ENCODE measurements around the gene FFAR1. TPM values are rescaled to one million over a fixed set of nuclear protein-coding genes. Genes with fewer than 3 reads are reported as not detected.
"Not testable (repeated sequence)": the region's sequence is repeated elsewhere in the genome, so short reads cannot be mapped to it uniquely, and the experiment has no call there.

The FFAR1 gene
- total and polyA plus RNA-seq, 3 donors from 2014 or later = 0.26 to 0.81 (median 0.31) TPM

DNA sequence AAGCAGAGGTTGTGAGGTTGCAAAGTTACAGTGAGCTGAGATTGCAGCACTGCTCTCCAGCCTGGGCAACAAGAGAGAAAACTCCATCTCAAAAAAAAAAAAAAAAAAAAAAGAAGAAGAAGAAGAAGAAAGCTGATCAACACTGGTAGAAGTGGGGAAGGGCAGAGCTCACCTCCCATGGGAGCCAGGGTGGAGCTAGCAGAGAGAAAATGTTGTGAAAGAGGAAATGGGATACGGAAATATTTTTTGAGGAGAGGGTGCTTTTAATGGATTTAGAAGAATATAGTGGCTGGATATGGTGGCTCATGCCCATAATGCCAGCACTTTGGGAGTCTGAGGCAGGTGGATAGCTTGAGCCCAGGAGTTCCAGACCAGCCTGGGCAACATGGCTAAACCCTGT lies 30.0 kb downstream of the FFAR1 start:
- WGBS, 2 donors = 75 to 76% methylated on average over 1 of the region's 1 CpG
- Histone ChIP-seq H3K27me3 (no peaks in the 10 kb centered on the region), H3K27ac (no peak overlapping the region), H3K36me3 (ENCODE audit: low read depth, missing control alignments) (no peaks in the 10 kb centered on the region), H3K4me1 (no peaks in the 10 kb centered on the region), H3K4me3 (no peak overlapping the region), H3K9me3 (no peaks in the 10 kb centered on the region)
- intact Hi-C loops (cut with DNase I; ENCODE audit: low total_unique reads) = no loop called here
- TF ChIP-seq POLR2A (IDR thresholded peaks at IDR 0.05) = no peak
- no peak for TF ChIP-seq CTCF (IDR thresholded peaks at IDR 0.05)
- no peak for DNase-seq

DNA sequence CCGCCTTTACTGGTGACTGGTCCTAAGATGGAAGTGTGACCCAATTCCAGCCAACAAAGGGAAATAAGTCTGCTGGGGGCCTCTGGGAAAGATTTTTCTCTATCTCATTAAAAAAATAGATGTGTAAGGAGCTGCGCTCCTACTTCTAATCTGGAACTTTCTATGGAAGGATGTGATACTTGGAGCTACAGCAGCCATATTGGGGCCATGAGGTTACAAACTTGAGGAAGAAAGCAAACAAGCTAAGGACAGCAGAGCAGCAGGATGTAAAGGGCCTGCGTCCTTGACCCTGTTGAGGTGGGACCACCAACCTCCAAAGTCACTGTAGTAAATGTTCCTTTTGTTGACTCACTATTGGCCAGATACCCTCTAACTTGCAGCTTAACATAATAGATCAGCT lies 30.7 kb downstream of the FFAR1 start:
- no peak overlapping the region for H3K4me3 ChIP-seq
- intact Hi-C loops (cut with DNase I; ENCODE audit: low total_unique reads) = no loop called here
- H3K36me3 ChIP-seq (ENCODE audit: low read depth, missing control alignments) = no peaks in the 10 kb centered on the region
- no peaks in the 10 kb centered on the region for H3K27me3 ChIP-seq
- H3K27ac ChIP-seq = no peak overlapping the region
- 96 to 97% methylated on average over 3 of the region's 3 CpGs for whole genome bisulfite sequencing, 2 donors
- H3K9me3 ChIP-seq = no peaks in the 10 kb centered on the region
- no peak for DNase-seq
- no peaks in the 10 kb centered on the region for H3K4me1 ChIP-seq
- no peak for TF ChIP-seq POLR2A (IDR thresholded peaks at IDR 0.05)
- no peak for TF ChIP-seq CTCF (IDR thresholded peaks at IDR 0.05)

GRCh38 chr19:35379545-35379944 lies 31.8 kb downstream of the FFAR1 start:
- 94 to 96% methylated on average over 5 of the region's 5 CpGs for WGBS, 2 donors
- H3K27ac ChIP-seq; H3K27me3 ChIP-seq; H3K36me3 ChIP-seq (ENCODE audit: low read depth, missing control alignments); H3K4me1 ChIP-seq; DNase-seq; H3K4me3 ChIP-seq; H3K9me3 ChIP-seq; intact Hi-C loops (cut with DNase I; ENCODE audit: low total_unique reads): not testable (repeated sequence)

DNA sequence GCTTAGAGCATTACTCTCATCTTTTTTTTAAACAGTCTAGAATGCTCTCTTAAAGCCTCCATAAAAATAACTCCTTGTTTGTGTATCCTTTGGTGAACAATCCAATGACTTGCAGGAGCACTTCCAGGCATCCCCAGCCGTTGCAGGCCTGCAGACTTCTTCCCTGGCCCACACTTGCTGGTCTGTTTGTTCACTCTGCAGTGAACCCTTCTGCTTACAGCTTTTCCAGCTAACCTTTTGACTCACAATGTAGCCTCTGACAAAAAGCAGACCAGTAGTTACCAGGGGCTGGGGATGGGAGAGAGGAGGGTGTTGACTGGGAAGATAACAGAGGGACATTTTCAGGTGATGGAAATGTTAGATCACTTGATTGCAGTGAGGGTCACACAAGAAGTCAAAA lies 32.3 kb downstream of the FFAR1 start:
- H3K4me1 ChIP-seq = no peaks in the 10 kb centered on the region
- 43 to 48% methylated on average over 1 of the region's 1 CpG for WGBS, 2 donors
- no peak for TF ChIP-seq POLR2A (IDR thresholded peaks at IDR 0.05)
- no peak for TF ChIP-seq CTCF (IDR thresholded peaks at IDR 0.05)

GRCh38 chr19:35380450-35381124 lies 32.9 kb downstream of the FFAR1 start:
- DNase-seq = no peak
- Histone ChIP-seq H3K9me3 (no peaks in the 10 kb centered on the region), H3K4me1 (no peaks in the 10 kb centered on the region), H3K27me3 (no peaks in the 10 kb centered on the region), H3K36me3 (ENCODE audit: low read depth, missing control alignments) (no peaks in the 10 kb centered on the region), H3K4me3 (no peak overlapping the region), H3K27ac (no peak overlapping the region)
- intact Hi-C loops (cut with DNase I; ENCODE audit: low total_unique reads) = no loop called here
- no peak for TF ChIP-seq CTCF (IDR thresholded peaks at IDR 0.05)
- TF ChIP-seq POLR2A (IDR thresholded peaks at IDR 0.05) = no peak
- WGBS, 2 donors = 64 to 74% methylated on average over 9 of the region's 9 CpGs

More for the DNA sequence above, 32.3 kb downstream of the FFAR1 start:
- Histone ChIP-seq H3K36me3 (ENCODE audit: low read depth, missing control alignments) (no peaks in the 10 kb centered on the region), H3K27me3 (no peaks in the 10 kb centered on the region), H3K27ac (no peak overlapping the region), H3K4me3 (no peak overlapping the region), H3K9me3 (no peaks in the 10 kb centered on the region)
- DNase-seq = no peak
- intact Hi-C loops (cut with DNase I; ENCODE audit: low total_unique reads) = no loop called here

Measured in testis (tissue), 3 donors.